Thoracic aorta (tissue), 2 donors: Measurements from ENCODE around the gene TPST1. TPM values are rescaled to one million over a fixed set of nuclear protein-coding genes. Genes with fewer than 3 reads are reported as not detected.

Experiments
- ATAC-seq: fragments of 150-250 bp; one replicate; pipeline ENCODE4 v1.8.0; 2017; ENCODE audit warnings: low read depth; ENCODE audit not compliant: insufficient number of reproducible peaks, low FRiP score
- DNase-seq: peaks from one replicate; pipeline ENCODE4 v3.0.0-alpha.2; 2020; ENCODE audit warnings: low spot score
- H3K27ac ChIP-seq, 2 donors: fragments of 200-600 bp; sonication (generic); 1 replicate in 1 of 2; 2 replicates in 1 of 2; pipeline ENCODE4 v1.5.1; 2016; ENCODE audit warnings: mild to moderate bottlenecking in 2 of 2, moderate library complexity in 2 of 2
- H3K27me3 ChIP-seq: fragments of 200-600 bp; sonication (generic); replicated peaks from 2 replicates; pipeline ENCODE4 v1.6.0; 2016; ENCODE audit warnings: mild to moderate bottlenecking; ENCODE audit not compliant: insufficient read depth
- H3K36me3 ChIP-seq: fragments of 200-600 bp; sonication (generic); one replicate; pipeline ENCODE4 v1.5.1; 2016
- H3K4me1 ChIP-seq, 2 donors: fragments of 200-600 bp; sonication (generic); 1 replicate in 1 of 2; 2 replicates in 1 of 2; pipeline versions ENCODE4 v1.5.1 to v1.6.0; 2016; ENCODE audit warnings: low read depth in 2 of 2, mild to moderate bottlenecking in 1 of 2; ENCODE audit not compliant: control insufficient read depth in 1 of 2
- H3K4me3 ChIP-seq: fragments of 200-600 bp; sonication (generic); 2 replicates; pipeline ENCODE4 v1.5.1; 2016; ENCODE audit warnings: mild to moderate bottlenecking
- H3K9me3 ChIP-seq: fragments of 200-600 bp; sonication (generic); 2 replicates; pipeline ENCODE4 v1.5.1; 2016
- CTCF ChIP-seq: fragments of 200-600 bp; sonication (generic); IDR thresholded peaks from one replicate; pipeline ENCODE4 v1.5.1; 2019; ENCODE audit warnings: antibody characterized with exemption
- total RNA-seq, 2 donors: library from RNA; depleted of rRNA; stranded (reverse); fragments of >200 nt; gene quantifications; one replicate each; pipeline versions ENCODE4 v1.1.0 to v1.2.3, GENCODE V29; 2016

TPST1 gene
- total RNA-seq, 2 donors from 2014 or later: 18.1 to 25.4 TPM

GRCh38 chr7:66198956-66199355, 6.2 kb upstream of the TPST1 start:
- H3K36me3 ChIP-seq: no peaks in the 10 kb centered on the region
- H3K4me1 ChIP-seq: peaks cover 0 to 8% of the 10 kb centered on the region in 2 donors
- H3K27ac ChIP-seq: no peak overlapping the region
- no peak overlapping the region for H3K4me3 ChIP-seq
- H3K9me3 ChIP-seq: no peaks in the 10 kb centered on the region
- ATAC-seq (no peak), DNase-seq (no peak)
- no peaks in the 10 kb centered on the region for H3K27me3 ChIP-seq
- TF ChIP-seq CTCF: no peak

- no peak for ATAC-seq
These were observed 2.7 kb upstream of the TPST1 start for GRCh38 chr7:66202441-66202840.

GRCh38 chr7:66205741-66206090, 582 bp downstream of the TPST1 start:
- H3K27me3 ChIP-seq: no peaks in the 10 kb centered on the region
- H3K9me3 ChIP-seq: no peaks in the 10 kb centered on the region
- no peaks in the 10 kb centered on the region for H3K36me3 ChIP-seq
- TF ChIP-seq CTCF: no peak
- peak overlapping the region; percentile 2 to 67 for H3K27ac ChIP-seq
- H3K4me1 ChIP-seq: peaks cover 0 to 24% of the 10 kb centered on the region in 2 donors
- DNase-seq (no peak), ATAC-seq (no peak)
- peak overlapping the region; percentile 96 for H3K4me3 ChIP-seq

More at GRCh38 chr7:66202441-66202840, 2.7 kb upstream of the TPST1 start:
- no peak overlapping the region for H3K27ac ChIP-seq
- DNase-seq: no peak
- H3K27me3 ChIP-seq: no peaks in the 10 kb centered on the region
- H3K36me3 ChIP-seq: no peaks in the 10 kb centered on the region
- peaks cover 0 to 19% of the 10 kb centered on the region in 2 donors for H3K4me1 ChIP-seq
- no peaks in the 10 kb centered on the region for H3K9me3 ChIP-seq
- TF ChIP-seq CTCF: no peak
- H3K4me3 ChIP-seq: no peak overlapping the region

- no peaks in the 10 kb centered on the region for H3K9me3 ChIP-seq
- ATAC-seq: no peak
- peak overlapping the region; percentile 96 for H3K4me3 ChIP-seq
- no peak for TF ChIP-seq CTCF
- no peaks in the 10 kb centered on the region for H3K36me3 ChIP-seq
- peaks cover 0 to 26% of the 10 kb centered on the region in 2 donors for H3K4me1 ChIP-seq
- DNase-seq: no peak
- peak overlapping the region; percentile 2 to 67 for H3K27ac ChIP-seq
- H3K27me3 ChIP-seq: no peaks in the 10 kb centered on the region
These were observed 1.2 kb downstream of the TPST1 start for GRCh38 chr7:66206119-66206933.

GRCh38 chr7:66206934-66207240, 1.8 kb downstream of the TPST1 start:
- Histone ChIP-seq H3K4me1 (peaks cover 0 to 31% of the 10 kb centered on the region in 2 donors), H3K9me3 (no peaks in the 10 kb centered on the region), H3K36me3 (no peaks in the 10 kb centered on the region), H3K27me3 (no peaks in the 10 kb centered on the region), H3K4me3 (peak overlapping the region; percentile 96), H3K27ac (peak overlapping the region; percentile 6 to 67)
- no peak for TF ChIP-seq CTCF
- ATAC-seq: no peak
- DNase-seq: no peak
